K562 (cell line): Measurements from ENCODE around the gene PIN1. TPM values are rescaled to one million over a fixed set of nuclear protein-coding genes. Genes with fewer than 3 reads are reported as not detected.

Experiments used
- ARID2 ChIP-seq: fragments of 450-650 bp; IDR thresholded peaks from 2 replicates; pipeline ENCODE4 v1.6.1; 2017; ENCODE audit warnings: antibody characterized with exemption, mild to moderate bottlenecking
- CSDE1 ChIP-seq, 2 experiments: fragments of 450-650 bp; IDR thresholded peaks; 2 replicates each; pipeline ENCODE4 v1.6.1; 2016; ENCODE audit warnings: mild to moderate bottlenecking in 1 of 2
- CTBP1 ChIP-seq: fragments of 450-650 bp; IDR thresholded peaks from 2 replicates; pipeline ENCODE4 v1.6.1; 2016; ENCODE audit warnings: borderline replicate concordance
- DEAF1 ChIP-seq: fragments of 450-650 bp; formaldehyde crosslinking; IDR thresholded peaks from 2 replicates; pipeline ENCODE4 v1.4.0; 2020; ENCODE audit warnings: mild to moderate bottlenecking, moderate library complexity
- ELF4 ChIP-seq: fragments of 450-650 bp; formaldehyde crosslinking; IDR thresholded peaks from 2 replicates; pipeline ENCODE4 v1.4.0; 2022; ENCODE audit warnings: missing genetic modification characterization
- PML ChIP-seq: IDR thresholded peaks from 2 replicates; pipeline ENCODE4 v1.6.1; 2012; ENCODE audit warnings: low read length, inconsistent platforms
- SMAD3 ChIP-seq: fragments of 450-650 bp; formaldehyde crosslinking; conservative IDR thresholded peaks from 2 replicates; pipeline ENCODE4 v1.4.0; 2020; ENCODE audit warnings: mild to moderate bottlenecking
- ZNF518B ChIP-seq: fragments of 250-450 bp; sonication (Bioruptor Pico); IDR thresholded peaks from 2 replicates; pipeline ENCODE4 v1.5.0; 2021; ENCODE audit warnings: mild to moderate bottlenecking, moderate library complexity
- polyA plus RNA-seq, 8 experiments: library from polyadenylated mRNA; depleted of rRNA in 4 of 8; stranded (reverse) in 5 of 8; unstranded in 3 of 8; fragments of >200 nt; fragmentation: Nextera tagmentation in 2 of 8; fragmentation: Illumina TruSeq in 1 of 8; extraction: Ambion mirVana in 2 of 8; extraction: Trizol in 1 of 8; gene quantifications; 2 replicates each; pipeline versions ENCODE4 v1.2.1 to v1.2.3, GENCODE V29; 2011 to 2014; ENCODE audit warnings: inconsistent platforms in 1 of 8, missing spikeins in 1 of 8
- total RNA-seq, 7 experiments: library from RNA; depleted of rRNA in 6 of 7; stranded (reverse); fragments of >200 nt in 6 of 7; fragmentation: Illumina TruSeq in 2 of 7; extraction: Trizol in 2 of 7; gene quantifications; 2 replicates each; pipeline versions ENCODE4 v1.2.1 to v1.2.3, GENCODE V29; 2011 to 2021; ENCODE audit warnings: low replicate concordance in 1 of 7

Gene PIN1
- total and polyA plus RNA-seq, 9 of the 15 experiments (the other 6 are each of a cell fraction or from before 2014, with no cell fraction given), result 1.6 to 178 (median 42.5) TPM

DNA sequence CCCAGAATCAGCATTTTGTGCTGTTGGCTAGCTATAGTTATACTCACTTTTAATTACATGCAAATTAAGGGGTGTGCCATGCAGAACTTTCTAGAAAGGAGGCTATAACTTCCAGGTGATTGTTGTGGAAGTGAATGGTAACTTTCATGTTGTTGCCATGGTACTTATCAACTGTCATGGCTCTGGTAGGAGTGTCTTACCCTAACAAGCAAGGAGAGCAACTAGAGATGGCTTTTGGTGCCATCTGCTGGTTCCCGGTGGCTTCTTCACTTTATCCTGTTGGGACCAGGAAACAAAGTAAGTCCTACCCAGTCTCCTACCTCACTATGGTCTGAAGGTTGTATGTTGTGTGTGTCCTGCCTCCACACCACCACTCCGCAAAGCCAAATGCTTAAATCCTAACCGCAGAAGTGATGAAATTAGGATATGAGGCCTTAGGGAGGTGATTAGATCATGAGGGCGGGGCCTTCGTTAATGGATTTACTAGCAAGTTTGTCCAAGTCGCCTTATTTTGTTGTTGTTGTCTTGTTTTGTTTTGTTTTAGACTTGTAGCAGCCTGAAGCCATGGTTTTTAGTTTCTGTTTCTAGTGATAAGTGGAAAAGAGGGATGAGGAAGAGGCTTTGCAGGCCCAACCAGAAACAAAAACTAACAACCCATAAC is 38.9 kb upstream of the PIN1 start (continued):
- TF ChIP-seq ZNF518B (no peak), ELF4 (0 out of 2 replicates have a peak, but pooled peaks have one; percentile 8), ARID2 (peak; percentile 74), SMAD3 (CRISPR knock-in tag) (no peak), DEAF1 (CRISPR knock-in tag) (peak; percentile 89), PML (no peak), CSDE1 (IDR thresholded peaks at IDR 0.05) (peak in 1 of 2 experiments; percentile 62; a peak in 1 of 4 replicates), CTBP1 (peak; percentile 32; the same call in 1 of the 2 replicates)
